ENCODE results near the gene CCDC148.

The CCDC148 gene

GRCh38 chr2:158493458-158493857 is 36.9 kb upstream of the CCDC148 start:
- TF ChIP-seq, protein P1, sequence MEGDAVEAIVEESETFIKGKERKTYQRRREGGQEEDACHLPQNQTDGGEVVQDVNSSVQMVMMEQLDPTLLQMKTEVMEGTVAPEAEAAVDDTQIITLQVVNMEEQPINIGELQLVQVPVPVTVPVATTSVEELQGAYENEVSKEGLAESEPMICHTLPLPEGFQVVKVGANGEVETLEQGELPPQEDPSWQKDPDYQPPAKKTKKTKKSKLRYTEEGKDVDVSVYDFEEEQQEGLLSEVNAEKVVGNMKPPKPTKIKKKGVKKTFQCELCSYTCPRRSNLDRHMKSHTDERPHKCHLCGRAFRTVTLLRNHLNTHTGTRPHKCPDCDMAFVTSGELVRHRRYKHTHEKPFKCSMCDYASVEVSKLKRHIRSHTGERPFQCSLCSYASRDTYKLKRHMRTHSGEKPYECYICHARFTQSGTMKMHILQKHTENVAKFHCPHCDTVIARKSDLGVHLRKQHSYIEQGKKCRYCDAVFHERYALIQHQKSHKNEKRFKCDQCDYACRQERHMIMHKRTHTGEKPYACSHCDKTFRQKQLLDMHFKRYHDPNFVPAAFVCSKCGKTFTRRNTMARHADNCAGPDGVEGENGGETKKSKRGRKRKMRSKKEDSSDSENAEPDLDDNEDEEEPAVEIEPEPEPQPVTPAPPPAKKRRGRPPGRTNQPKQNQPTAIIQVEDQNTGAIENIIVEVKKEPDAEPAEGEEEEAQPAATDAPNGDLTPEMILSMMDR (IDR thresholded peaks at IDR 0.05; ENCODE audit: extremely low read depth, insufficient read depth, missing control alignments) = no peak
- no peak for DNase-seq (ENCODE audit: low spot score)
- in situ Hi-C loops (cut with MboI; ENCODE audit: low pct_unique_long_range_greater_than_20kb, low sequenced_read_pairs, unreplicated experiment) = no loop called here

- DNase-seq (ENCODE audit: low spot score) = no peak
- in situ Hi-C loops (cut with MboI; ENCODE audit: low pct_unique_long_range_greater_than_20kb, low sequenced_read_pairs, unreplicated experiment) = no loop called here
- TF ChIP-seq, protein P1 (IDR thresholded peaks at IDR 0.05; ENCODE audit: extremely low read depth, insufficient read depth, missing control alignments) = no peak
These were observed 34.5 kb upstream of the CCDC148 start for GRCh38 chr2:158491072-158491471.

GRCh38 chr2:158489366-158490112 is 33.0 kb upstream of the CCDC148 start:
- no peak for DNase-seq (ENCODE audit: low spot score)
- in situ Hi-C loops (cut with MboI; ENCODE audit: low pct_unique_long_range_greater_than_20kb, low sequenced_read_pairs, unreplicated experiment) = no loop called here

GRCh38 chr2:158488442-158489216 is 32.1 kb upstream of the CCDC148 start:
- in situ Hi-C loops (cut with MboI; ENCODE audit: low pct_unique_long_range_greater_than_20kb, low sequenced_read_pairs, unreplicated experiment) = no loop called here
- DNase-seq (ENCODE audit: low spot score) = no peak
- TF ChIP-seq, protein P1 (IDR thresholded peaks at IDR 0.05; ENCODE audit: extremely low read depth, insufficient read depth, missing control alignments) = no peak

More at GRCh38 chr2:158489366-158490112, 33.0 kb upstream of the CCDC148 start:
- TF ChIP-seq, protein P1 (IDR thresholded peaks at IDR 0.05; ENCODE audit: extremely low read depth, insufficient read depth, missing control alignments) = no peak

DNA sequence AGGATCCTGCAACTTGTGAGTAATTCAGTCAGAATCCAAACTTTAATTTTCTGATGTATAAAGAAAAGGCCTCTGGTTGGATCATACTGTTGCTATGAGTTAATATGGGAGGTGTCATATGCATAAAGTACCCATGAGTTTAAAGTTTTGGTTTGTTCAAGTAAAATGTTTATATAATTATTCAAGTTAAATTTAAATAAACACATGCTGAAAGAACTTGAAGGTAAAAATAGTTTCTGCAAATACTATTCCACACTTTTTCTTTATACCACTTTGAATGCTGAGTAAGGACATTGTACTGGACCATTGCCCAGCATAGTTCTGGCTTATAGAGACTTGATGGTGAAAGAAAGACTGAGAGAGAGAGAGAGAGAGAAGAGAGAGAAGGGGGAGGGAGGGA is 30.9 kb upstream of the CCDC148 start:
- TF ChIP-seq, protein P1 (IDR thresholded peaks at IDR 0.05; ENCODE audit: extremely low read depth, insufficient read depth, missing control alignments) = no peak
- no peak for DNase-seq (ENCODE audit: low spot score)
- in situ Hi-C loops (cut with MboI; ENCODE audit: low pct_unique_long_range_greater_than_20kb, low sequenced_read_pairs, unreplicated experiment) = no loop called here

- no peak for DNase-seq (ENCODE audit: low spot score)
- TF ChIP-seq, protein P1 (IDR thresholded peaks at IDR 0.05; ENCODE audit: extremely low read depth, insufficient read depth, missing control alignments) = no peak
- in situ Hi-C loops (cut with MboI; ENCODE audit: low pct_unique_long_range_greater_than_20kb, low sequenced_read_pairs, unreplicated experiment) = no loop called here
These were observed 30.4 kb upstream of the CCDC148 start for GRCh38 chr2:158486970-158487325.

Measured in GM13977 (cell line).